B cell (primary cell): ENCODE data around the gene TRIM61.

Experiments
- EZH2 ChIP-seq: IDR thresholded peaks from 2 replicates; pipeline ENCODE4 v1.6.1; 2012; ENCODE audit warnings: borderline replicate concordance, low read depth, mild to moderate bottlenecking, moderate library complexity, low read length; ENCODE audit not compliant: insufficient read depth, poor library complexity, severe bottlenecking
- TF ChIP-seq, protein P1 (sequence below): fragments of 200-600 bp; IDR thresholded peaks from one replicate; pipeline ENCODE4 v1.8.0; 2022; ENCODE audit warnings: antibody characterized with exemption, mild to moderate bottlenecking

DNA sequence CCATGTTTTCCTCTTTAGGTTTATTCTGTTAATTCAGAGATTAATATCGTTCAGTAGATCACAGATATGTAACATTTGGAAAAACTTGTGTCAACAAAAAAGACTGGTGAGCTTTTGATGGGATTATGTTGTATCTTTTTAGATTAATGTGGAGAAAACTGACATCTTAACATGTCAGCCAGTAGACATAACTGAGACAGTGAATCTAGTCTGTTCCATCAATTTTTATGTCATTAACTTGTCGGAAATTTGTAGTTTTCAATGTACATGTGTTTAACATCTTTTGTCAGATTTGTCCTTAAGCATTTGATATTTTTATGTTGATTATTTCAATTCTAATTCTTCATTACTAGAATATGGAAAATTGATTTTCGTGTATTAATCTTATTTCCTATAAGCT, 58.5 kb downstream of the TRIM61 start:
- TF ChIP-seq, protein P1, sequence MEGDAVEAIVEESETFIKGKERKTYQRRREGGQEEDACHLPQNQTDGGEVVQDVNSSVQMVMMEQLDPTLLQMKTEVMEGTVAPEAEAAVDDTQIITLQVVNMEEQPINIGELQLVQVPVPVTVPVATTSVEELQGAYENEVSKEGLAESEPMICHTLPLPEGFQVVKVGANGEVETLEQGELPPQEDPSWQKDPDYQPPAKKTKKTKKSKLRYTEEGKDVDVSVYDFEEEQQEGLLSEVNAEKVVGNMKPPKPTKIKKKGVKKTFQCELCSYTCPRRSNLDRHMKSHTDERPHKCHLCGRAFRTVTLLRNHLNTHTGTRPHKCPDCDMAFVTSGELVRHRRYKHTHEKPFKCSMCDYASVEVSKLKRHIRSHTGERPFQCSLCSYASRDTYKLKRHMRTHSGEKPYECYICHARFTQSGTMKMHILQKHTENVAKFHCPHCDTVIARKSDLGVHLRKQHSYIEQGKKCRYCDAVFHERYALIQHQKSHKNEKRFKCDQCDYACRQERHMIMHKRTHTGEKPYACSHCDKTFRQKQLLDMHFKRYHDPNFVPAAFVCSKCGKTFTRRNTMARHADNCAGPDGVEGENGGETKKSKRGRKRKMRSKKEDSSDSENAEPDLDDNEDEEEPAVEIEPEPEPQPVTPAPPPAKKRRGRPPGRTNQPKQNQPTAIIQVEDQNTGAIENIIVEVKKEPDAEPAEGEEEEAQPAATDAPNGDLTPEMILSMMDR = no peak
- TF ChIP-seq EZH2 = no peak
